ENCODE results near the gene CRIM1.

Gene CRIM1

GRCh38 chr2:36376319-36376765 lies 20.8 kb downstream of the CRIM1 start:
- no peak for DNase-seq

GRCh38 chr2:36376992-36377738 lies 21.6 kb downstream of the CRIM1 start:
- DNase-seq, result no peak

GRCh38 chr2:36379710-36380448 lies 24.3 kb downstream of the CRIM1 start:
- DNase-seq, result no peak

- no peak for DNase-seq
Observed at GRCh38 chr2:36380624-36381481, 25.3 kb downstream of the CRIM1 start.

- no peak for DNase-seq
Observed at GRCh38 chr2:36381993-36382392, 26.4 kb downstream of the CRIM1 start.

- no peak for DNase-seq
Observed at GRCh38 chr2:36382472-36382871, 26.9 kb downstream of the CRIM1 start.

GRCh38 chr2:36383726-36384125 lies 28.1 kb downstream of the CRIM1 start:
- no peak for DNase-seq

GRCh38 chr2:36384454-36384853 lies 28.9 kb downstream of the CRIM1 start:
- no peak for DNase-seq

GRCh38 chr2:36385603-36386002 lies 30.0 kb downstream of the CRIM1 start:
- no peak for DNase-seq

- DNase-seq, result no peak
Observed at GRCh38 chr2:36387258-36387916, 31.8 kb downstream of the CRIM1 start.

GRCh38 chr2:36388472-36388871 lies 32.9 kb downstream of the CRIM1 start:
- no peak for DNase-seq

GRCh38 chr2:36389091-36389564 lies 33.5 kb downstream of the CRIM1 start:
- no peak for DNase-seq

GRCh38 chr2:36389577-36389976 lies 34.0 kb downstream of the CRIM1 start:
- DNase-seq, result no peak

GRCh38 chr2:36392571-36393255 lies 37.1 kb downstream of the CRIM1 start:
- no peak for DNase-seq

GRCh38 chr2:36393738-36394256 lies 38.2 kb downstream of the CRIM1 start:
- no peak for DNase-seq

- no peak for DNase-seq
Observed at GRCh38 chr2:36394804-36395203, 39.2 kb downstream of the CRIM1 start.

- DNase-seq, result no peak
Observed at GRCh38 chr2:36395866-36396265, 40.3 kb downstream of the CRIM1 start.

GRCh38 chr2:36396878-36397539 lies 41.4 kb downstream of the CRIM1 start:
- no peak for DNase-seq

- no peak for DNase-seq
Observed at GRCh38 chr2:36397728-36398413, 42.3 kb downstream of the CRIM1 start.

- DNase-seq, result no peak
Observed at GRCh38 chr2:36399050-36399449, 43.5 kb downstream of the CRIM1 start.

All from activated CD4-positive, alpha-beta T cell treated with anti-CD3 and anti-CD28 coated beads for 4 hours (primary cell).